Medulla oblongata (tissue), 1 donor: ENCODE results near the gene SLITRK3.

Experiments
- DNase-seq: peaks from one replicate; pipeline ENCODE4 v3.0.0-alpha.2; 2015; ENCODE audit errors: extremely low spot score

Gene SLITRK3, protein sequence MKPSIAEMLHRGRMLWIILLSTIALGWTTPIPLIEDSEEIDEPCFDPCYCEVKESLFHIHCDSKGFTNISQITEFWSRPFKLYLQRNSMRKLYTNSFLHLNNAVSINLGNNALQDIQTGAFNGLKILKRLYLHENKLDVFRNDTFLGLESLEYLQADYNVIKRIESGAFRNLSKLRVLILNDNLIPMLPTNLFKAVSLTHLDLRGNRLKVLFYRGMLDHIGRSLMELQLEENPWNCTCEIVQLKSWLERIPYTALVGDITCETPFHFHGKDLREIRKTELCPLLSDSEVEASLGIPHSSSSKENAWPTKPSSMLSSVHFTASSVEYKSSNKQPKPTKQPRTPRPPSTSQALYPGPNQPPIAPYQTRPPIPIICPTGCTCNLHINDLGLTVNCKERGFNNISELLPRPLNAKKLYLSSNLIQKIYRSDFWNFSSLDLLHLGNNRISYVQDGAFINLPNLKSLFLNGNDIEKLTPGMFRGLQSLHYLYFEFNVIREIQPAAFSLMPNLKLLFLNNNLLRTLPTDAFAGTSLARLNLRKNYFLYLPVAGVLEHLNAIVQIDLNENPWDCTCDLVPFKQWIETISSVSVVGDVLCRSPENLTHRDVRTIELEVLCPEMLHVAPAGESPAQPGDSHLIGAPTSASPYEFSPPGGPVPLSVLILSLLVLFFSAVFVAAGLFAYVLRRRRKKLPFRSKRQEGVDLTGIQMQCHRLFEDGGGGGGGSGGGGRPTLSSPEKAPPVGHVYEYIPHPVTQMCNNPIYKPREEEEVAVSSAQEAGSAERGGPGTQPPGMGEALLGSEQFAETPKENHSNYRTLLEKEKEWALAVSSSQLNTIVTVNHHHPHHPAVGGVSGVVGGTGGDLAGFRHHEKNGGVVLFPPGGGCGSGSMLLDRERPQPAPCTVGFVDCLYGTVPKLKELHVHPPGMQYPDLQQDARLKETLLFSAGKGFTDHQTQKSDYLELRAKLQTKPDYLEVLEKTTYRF

GRCh38 chr3:165195640-165196576 is at the start of gene SLITRK3:
Gene SLITRK3 (minus strand): TSS chr3:165196384. CDS start chr3:165190830, 5,554 bp downstream.
- no peak for DNase-seq

- DNase-seq = no peak
Measured at GRCh38 chr3:165243597-165243996, 47.4 kb upstream of the SLITRK3 start.

GRCh38 chr3:165233501-165234195 is 37.5 kb upstream of the SLITRK3 start:
- no peak for DNase-seq

- no peak for DNase-seq
Measured at GRCh38 chr3:165225604-165226003, 29.4 kb upstream of the SLITRK3 start.

DNA sequence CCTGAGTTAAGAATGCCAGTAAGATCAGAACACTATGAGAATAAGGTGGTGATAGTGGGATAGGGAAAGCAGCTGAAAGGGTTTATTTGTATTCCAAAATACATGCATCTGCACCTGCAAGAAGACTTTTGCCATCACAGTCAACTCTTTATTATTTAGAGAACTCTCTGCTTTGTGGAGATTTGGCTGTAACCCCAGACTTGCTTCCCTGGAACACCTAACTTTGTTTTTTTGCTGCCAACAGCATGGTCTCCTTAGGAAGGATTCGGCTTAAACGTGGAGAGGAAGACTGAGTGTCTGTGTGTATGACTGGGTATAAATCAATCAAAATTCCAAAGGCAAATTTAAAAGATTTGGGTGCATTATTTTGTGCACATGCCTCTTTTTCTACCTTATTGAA is 21.6 kb upstream of the SLITRK3 start:
- no peak for DNase-seq

GRCh38 chr3:165212580-165212979 is 16.4 kb upstream of the SLITRK3 start:
- DNase-seq = no peak

DNA sequence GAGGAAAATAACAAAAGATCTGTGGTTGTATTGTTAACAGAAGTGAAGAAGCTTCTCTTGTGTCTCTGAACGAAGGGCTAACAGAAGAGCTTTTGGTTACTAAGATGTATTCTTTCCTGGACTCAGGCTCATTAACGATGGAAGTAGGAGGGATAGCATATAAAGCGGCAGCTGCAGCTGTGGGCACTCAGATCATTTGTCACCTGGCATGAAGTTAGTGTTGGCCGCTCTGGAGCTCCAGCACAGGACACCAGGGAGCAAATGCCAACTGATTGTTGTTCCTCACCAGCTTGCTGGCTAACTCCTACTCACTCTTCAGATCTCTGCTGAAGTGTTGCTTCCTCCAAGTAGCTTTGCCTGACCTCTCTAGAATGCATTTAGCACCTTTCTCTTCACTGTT is 15.5 kb upstream of the SLITRK3 start:
- no peak for DNase-seq

DNA sequence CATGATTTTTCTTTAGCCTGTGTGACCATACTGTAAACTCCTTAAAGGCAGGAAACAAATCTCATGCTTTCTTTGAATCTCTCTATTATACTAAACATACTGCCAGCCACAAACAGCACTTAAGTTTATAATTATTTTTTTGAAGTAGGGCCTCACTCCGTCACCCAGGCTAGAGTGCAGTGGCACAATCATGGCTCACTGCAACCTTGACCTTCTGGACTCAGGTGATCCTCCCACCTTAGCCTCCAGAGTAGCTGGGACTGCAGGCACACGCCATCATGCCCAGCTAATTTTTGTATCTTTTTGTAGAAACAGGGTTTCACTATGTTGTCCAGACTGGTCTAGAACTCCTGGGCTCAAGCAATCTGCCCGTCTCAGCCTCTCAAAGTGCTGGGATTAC is 14.5 kb upstream of the SLITRK3 start:
- DNase-seq = no peak

GRCh38 chr3:165210132-165210531 is 13.9 kb upstream of the SLITRK3 start:
- no peak for DNase-seq

DNA sequence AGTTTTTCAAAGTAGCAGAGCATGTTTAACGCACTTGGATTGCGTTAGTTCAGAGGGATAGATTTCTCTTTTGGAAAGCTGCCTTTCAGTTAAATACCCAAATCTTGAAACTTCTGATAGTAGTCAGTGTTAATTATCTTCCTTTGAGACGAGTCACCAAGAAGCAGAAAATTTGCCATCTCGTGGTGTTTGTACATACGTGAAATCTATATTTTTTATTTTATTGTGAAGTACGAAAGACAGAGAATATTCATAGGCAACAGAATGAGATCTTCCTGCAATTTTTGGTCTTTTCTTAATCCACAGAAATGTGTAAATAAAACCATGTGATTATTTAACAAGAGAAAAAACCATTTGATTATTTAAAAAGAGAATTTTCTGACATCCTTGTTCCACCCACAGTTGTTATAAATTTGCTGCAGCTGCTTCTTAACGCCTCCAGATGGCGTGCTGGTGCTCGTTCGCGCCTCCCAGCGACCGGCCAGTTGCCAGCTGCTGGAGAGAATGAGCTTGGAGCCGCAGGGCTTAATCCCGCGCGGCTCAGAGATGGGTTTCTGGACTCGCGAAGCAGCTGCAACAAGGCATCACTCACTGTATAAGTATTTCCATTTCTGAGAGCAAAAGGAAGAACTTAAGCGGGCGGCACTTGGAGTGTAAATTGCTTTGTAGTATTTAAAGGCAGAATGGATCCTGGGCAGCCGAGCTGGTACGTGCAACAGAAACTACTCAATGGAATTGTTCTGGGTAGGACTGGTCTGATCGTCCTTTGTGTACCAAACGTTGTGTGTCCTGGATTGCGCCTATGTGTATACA is 10.5 kb upstream of the SLITRK3 start:
- peak; percentile 88 for DNase-seq

DNA sequence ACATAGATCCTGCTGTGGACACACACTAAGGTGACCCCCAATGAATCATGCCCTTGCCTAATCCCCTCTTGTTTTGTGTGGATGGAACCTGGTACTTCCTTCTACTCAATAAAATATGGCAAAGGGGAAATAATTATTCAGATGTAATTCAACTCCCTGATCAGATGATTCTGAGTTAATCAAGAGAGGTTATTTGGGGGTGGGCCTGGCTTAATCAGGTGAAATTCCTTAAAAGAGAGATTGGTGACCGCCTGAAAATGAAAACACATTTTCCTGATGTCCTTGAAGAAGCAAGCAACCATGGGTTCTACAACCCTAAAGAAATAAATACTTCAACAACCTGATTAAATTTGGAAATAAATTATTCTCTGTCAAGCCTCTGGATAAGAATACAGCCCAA is 8.3 kb upstream of the SLITRK3 start:
- no peak for DNase-seq

DNA sequence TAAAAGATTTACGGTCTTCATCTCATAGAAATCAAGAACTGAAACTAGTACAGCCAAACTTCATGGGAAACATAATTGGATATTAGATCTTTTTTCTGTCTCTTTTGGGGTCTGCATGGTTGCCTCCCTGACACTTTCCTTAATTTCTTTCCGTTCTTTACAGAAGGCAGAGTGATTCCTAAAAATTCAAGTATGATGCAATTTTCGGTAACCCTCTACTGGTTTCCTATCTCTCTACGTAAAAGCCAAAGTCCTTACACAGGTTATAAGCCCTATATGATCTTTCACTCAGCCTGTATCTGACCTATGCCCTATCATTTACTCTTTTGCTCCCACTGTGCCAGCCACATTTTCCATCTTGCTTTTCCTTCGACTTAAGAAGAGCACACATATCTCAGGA is 6.8 kb upstream of the SLITRK3 start:
- no peak for DNase-seq

GRCh38 chr3:165201964-165202363 is 5.8 kb upstream of the SLITRK3 start:
- no peak for DNase-seq

DNA sequence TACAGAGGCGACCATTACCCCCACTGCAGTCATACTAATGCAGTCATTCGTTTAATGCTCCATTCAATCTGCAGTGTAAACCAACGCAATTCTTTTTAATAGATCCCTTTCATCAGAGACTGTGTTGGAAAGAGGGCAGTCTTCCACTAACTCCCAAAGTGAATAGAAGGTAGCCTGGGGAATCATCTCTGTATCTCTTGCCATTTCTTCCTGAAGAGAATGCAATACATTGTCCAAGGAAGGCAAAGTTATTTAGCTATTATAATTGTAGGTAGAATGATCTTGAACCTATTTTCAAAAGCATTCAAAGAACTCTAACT is 1.3 kb upstream of the SLITRK3 start:
- no peak for DNase-seq

DNA sequence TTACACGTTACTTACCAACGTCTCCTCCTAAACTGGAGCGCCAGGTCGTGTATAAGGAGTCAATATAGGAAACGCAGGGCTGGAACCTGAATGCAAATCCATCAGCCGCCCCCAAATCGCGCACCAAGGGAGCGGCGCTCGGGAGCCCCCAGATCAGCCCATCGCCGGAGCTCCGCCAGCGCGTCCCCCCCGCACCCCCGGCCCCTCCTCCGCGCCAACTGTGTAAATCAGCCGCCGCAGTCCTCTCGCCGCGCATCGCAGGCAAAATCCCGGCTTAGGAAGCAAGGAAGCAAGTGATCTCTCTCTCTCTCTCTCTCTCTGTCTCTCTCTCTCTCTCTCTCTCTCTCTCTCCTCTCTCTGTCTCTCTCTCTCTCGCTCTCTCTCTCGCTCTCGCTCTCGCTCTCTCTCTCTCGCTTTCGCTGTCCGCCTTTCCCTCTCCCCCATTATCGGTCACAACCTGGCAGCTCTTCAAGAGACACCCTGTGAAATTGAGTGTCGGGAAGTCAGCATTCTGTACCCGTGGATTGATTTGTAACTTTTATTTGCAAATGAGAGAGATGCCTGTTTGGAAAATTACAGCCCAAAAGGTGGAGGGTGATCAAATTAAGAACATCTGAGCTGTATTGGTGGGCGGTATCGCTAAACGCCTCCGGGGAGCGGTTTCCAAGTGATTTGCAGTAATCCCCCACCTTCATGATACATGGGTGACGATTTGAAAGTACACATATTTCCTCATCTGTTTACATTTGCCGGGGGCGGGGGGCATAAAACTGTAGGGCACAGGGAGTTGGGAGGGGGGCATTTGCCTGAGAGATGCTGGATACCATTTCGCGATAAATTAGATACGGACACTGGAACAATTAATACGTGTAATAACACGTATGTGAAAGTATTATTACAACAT is 645 bp upstream of the SLITRK3 start:
- DNase-seq = no peak

DNA sequence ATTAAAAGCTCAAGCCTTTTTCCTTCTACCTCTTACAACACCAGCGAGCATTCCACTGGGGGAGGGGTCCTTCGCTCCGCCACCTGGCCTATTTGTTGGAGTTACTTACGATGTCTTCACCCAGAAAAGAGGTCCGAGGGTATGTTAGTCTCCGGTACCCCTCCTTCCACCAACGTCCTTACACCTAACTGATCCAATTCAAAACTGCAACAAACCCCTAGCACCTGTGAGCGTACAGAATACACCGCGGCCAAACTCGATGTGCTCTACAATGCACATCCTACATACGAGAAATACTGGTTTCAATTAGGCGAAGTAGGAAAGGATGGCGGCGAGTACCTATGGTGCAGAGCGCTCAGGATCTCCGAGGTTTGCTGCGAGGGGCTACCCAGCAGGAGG is 944 bp downstream of the SLITRK3 start:
- DNase-seq = no peak

DNA sequence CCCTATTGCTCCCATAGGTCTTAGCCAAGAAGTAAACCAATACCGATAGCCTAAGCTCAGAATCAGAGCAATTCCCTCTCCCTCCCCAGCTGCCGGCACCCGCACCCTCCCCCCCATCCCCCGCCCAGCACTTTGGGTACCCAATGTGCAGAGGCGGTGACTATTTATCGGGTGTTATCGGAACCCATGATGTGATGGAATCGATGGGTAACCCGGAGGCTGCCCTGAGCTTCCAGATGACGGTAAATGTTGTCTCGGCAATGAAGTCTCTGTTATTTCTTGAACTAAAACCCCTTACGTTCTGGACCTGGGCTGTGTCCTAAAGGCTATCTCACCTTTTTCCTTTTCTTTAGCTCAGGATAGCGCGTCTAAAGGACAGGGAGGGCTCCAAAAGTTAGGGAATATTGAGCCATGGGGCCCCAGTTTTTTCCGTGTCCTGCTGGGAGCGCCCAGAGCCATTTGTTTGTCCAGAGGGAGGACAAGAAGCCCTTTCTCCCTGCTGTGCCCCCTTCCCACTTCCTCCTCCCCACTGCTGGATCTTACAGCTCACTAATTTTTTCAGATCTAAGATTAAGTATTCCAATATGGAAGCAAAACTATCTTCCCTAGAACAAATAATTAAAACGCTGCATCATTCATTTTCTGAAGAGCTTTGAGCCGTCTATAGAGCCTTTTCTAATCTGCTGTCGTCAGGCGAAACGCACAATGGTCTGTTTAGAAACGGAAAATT is 1.5 kb downstream of the SLITRK3 start:
- no peak for DNase-seq
